Endothelial cell of umbilical vein (primary cell): ENCODE results near the gene ATP5PD. TPM values are rescaled to one million over a fixed set of nuclear protein-coding genes. Genes with fewer than 3 reads are reported as not detected.

Experiments
- BruUV-seq: library from RNA; stranded (reverse); fragments of 400-500 nt; replicated peaks from 2 replicates; lab custom pipeline; 2021; lab: Mats Ljungman, UMichigan
- CTCF ChIA-PET: fragments of 300-600, 350-600 bp; sonication (Branson Sonifier 250); formaldehyde crosslinking; loops from one replicate; lab custom pipeline; 2021; ENCODE audit warnings: antibody characterized with exemption, inconsistent platforms; lab: Charles Lee
- POLR2A ChIA-PET: fragments of 300-600, 350-600 bp; sonication (Branson Sonifier 250); formaldehyde crosslinking; loops from one replicate; lab custom pipeline; 2021; ENCODE audit warnings: antibody characterized with exemption, inconsistent platforms; lab: Charles Lee
- DNase-seq: peaks from one replicate; pipeline ENCODE4 v3.0.0-alpha.2; 2011; ENCODE audit warnings: low read depth, low spot score
- FAIRE-seq: peaks from 2 replicates; lab custom pipeline; 2011; peaks lifted over from hg19 to GRCh38; lab: Jason Lieb, UNC
- H2AFZ ChIP-seq: 2 replicates; pipeline ENCODE4 v1.6.0; 2012; ENCODE audit warnings: low read depth, low read length, control low read depth, inconsistent platforms
- H3K27ac ChIP-seq: 2 replicates; pipeline ENCODE4 v1.5.1; 2011; ENCODE audit warnings: low read depth, mild to moderate bottlenecking, control low read depth, low read length, moderate library complexity; ENCODE audit not compliant: insufficient read depth
- H3K27me3 ChIP-seq, 2 experiments: 2 replicates each; pipeline versions ENCODE4 v1.6.0 to v1.6.1; 2011; ENCODE audit warnings: low read length in 2 of 2, mixed read lengths in 1 of 2; ENCODE audit not compliant: control insufficient read depth in 2 of 2, insufficient read depth in 2 of 2
- H3K36me3 ChIP-seq, 2 experiments: 2 replicates in 1 of 2; 3 replicates in 1 of 2; pipeline ENCODE4 v1.5.1; 2011; ENCODE audit warnings: low read length in 2 of 2, mild to moderate bottlenecking in 1 of 2, moderate library complexity in 1 of 2; ENCODE audit not compliant: control insufficient read depth in 2 of 2, insufficient read depth in 2 of 2; ENCODE audit errors: extremely low read depth in 1 of 2
- H3K4me1 ChIP-seq: 3 replicates; pipeline ENCODE4 v1.5.1; 2011; ENCODE audit warnings: mild to moderate bottlenecking, low read length; ENCODE audit not compliant: control insufficient read depth, insufficient read depth; ENCODE audit errors: extremely low read depth
- H3K4me2 ChIP-seq: 2 replicates; pipeline ENCODE4 v1.6.1; 2011; ENCODE audit warnings: low read length, control low read depth, mixed read lengths; ENCODE audit not compliant: insufficient read depth
- H3K4me3 ChIP-seq, 3 experiments: fragments of 200-600 bp in 1 of 3; sonication (generic), shearing (Covaris generic) in 1 of 3; replicated peaks in 1 of 3; 2 replicates each; pipeline ENCODE4 v1.5.1; 2011 to 2016; ENCODE audit warnings: control low read depth in 3 of 3, low read length in 3 of 3, mild to moderate bottlenecking in 2 of 3, inconsistent platforms in 1 of 3, low read depth in 1 of 3, moderate library complexity in 1 of 3; ENCODE audit not compliant: insufficient read depth in 1 of 3
- H3K79me2 ChIP-seq: 2 replicates; pipeline ENCODE4 v1.6.0; 2012; ENCODE audit warnings: low read length, inconsistent platforms; ENCODE audit not compliant: control insufficient read depth, insufficient read depth
- H3K9ac ChIP-seq: replicated peaks from 2 replicates; pipeline ENCODE3; 2011; ENCODE audit warnings: low read length, control low read depth; ENCODE audit not compliant: insufficient read depth; ENCODE audit errors: extremely low read depth
- H3K9me1 ChIP-seq: replicated peaks from 3 replicates; pipeline ENCODE4 v1.6.0; 2011; ENCODE audit warnings: mild to moderate bottlenecking, low read length; ENCODE audit not compliant: control insufficient read depth, insufficient read depth; ENCODE audit errors: extremely low read depth
- H3K9me3 ChIP-seq: replicated peaks from 2 replicates; pipeline ENCODE4 v1.5.1; 2012; ENCODE audit warnings: low read length, inconsistent platforms; ENCODE audit not compliant: control insufficient read depth, insufficient read depth
- H4K20me1 ChIP-seq: replicated peaks from 2 replicates; pipeline ENCODE3; 2011; ENCODE audit warnings: mild to moderate bottlenecking, low read length; ENCODE audit not compliant: control insufficient read depth, insufficient read depth; ENCODE audit errors: extremely low read depth
- CTCF ChIP-seq, 2 donors: IDR thresholded peaks; 1 replicate in 1 of 2; 2 replicates in 1 of 2; pipeline ENCODE4 v1.5.1; 2011; ENCODE audit warnings: low read length in 2 of 2, mild to moderate bottlenecking in 2 of 2, moderate library complexity in 2 of 2, control low read depth in 1 of 2, inconsistent platforms in 1 of 2, low read depth in 1 of 2; ENCODE audit not compliant: insufficient read depth in 1 of 2; ENCODE audit errors: extremely low read depth in 1 of 2
- EZH2 ChIP-seq: IDR thresholded peaks from 2 replicates; pipeline ENCODE4 v1.6.1; 2012; ENCODE audit warnings: borderline replicate concordance, low read depth, mild to moderate bottlenecking, moderate library complexity, low read length, inconsistent platforms; ENCODE audit not compliant: severe bottlenecking
- FOS ChIP-seq: IDR thresholded peaks from 2 replicates; pipeline ENCODE4 v1.6.1; 2011; ENCODE audit warnings: mild to moderate bottlenecking, low read length, moderate library complexity, borderline replicate concordance; ENCODE audit not compliant: insufficient read depth
- GATA2 ChIP-seq: IDR thresholded peaks from 2 replicates; pipeline ENCODE4 v1.7.0; 2011; ENCODE audit warnings: low read depth, mild to moderate bottlenecking, moderate library complexity, mixed read lengths, low read length; ENCODE audit not compliant: insufficient read length, insufficient read depth
- JUN ChIP-seq: IDR thresholded peaks from 2 replicates; pipeline ENCODE4 v1.6.1; 2011; ENCODE audit warnings: borderline replicate concordance, low read depth; ENCODE audit not compliant: insufficient read length, insufficient read depth
- MAX ChIP-seq: IDR thresholded peaks from 2 replicates; pipeline ENCODE4 v1.6.1; 2011; ENCODE audit not compliant: insufficient read depth, insufficient read length
- MYC ChIP-seq: IDR thresholded peaks from one replicate; pipeline ENCODE4 v1.6.1; 2011; ENCODE audit warnings: mild to moderate bottlenecking, low read depth, low read length
- POLR2A ChIP-seq: IDR thresholded peaks from 2 replicates; pipeline ENCODE4 v1.6.1; 2012; ENCODE audit warnings: low read depth, mild to moderate bottlenecking, control low read depth, low read length
- POLR2AphosphoS5 ChIP-seq: IDR thresholded peaks from 2 replicates; pipeline ENCODE4 v1.6.1; 2012; ENCODE audit warnings: low read depth, mild to moderate bottlenecking, control low read depth, low read length, moderate library complexity; ENCODE audit not compliant: insufficient read depth
- dilution Hi-C: fragments of 300-500 bp; cut with MboI; formaldehyde crosslinking; loops from one replicate; pipeline ENCODE4 v1.15.0; 2019; ENCODE audit warnings: low sequenced_read_pairs; ENCODE audit not compliant: extremely low pct_ligation_motif_present
- intact Hi-C: fragments of 100-400 bp; cut with micrococcal nuclease; formaldehyde crosslinking; loops from one replicate; pipeline ENCODE4 v1.10.0; 2022
- polyA plus RNA-seq, 4 experiments: library from polyadenylated mRNA; depleted of rRNA in 3 of 4; stranded (reverse) in 3 of 4; unstranded in 1 of 4; fragments of >200 nt; gene quantifications; 2 replicates each; pipeline versions ENCODE4 v1.2.1 to v1.2.3, GENCODE V29; 2011 to 2012; ENCODE audit warnings: missing spikeins in 1 of 4
- total RNA-seq: library from RNA; stranded (reverse); gene quantifications from 2 replicates; pipeline ENCODE4 v1.2.3, GENCODE V29; 2021

The ATP5PD gene
- total and polyA plus RNA-seq, 2 donors (not counting 3 experiments of a cell fraction or from before 2014, with no cell fraction given), result 182 to 200 TPM

GRCh38 chr17:75094871-75095399 lies 48.2 kb upstream of the ATP5PD start:
- Histone ChIP-seq H3K9ac (no peak overlapping the region), H4K20me1 (no peaks in the 10 kb centered on the region), H3K9me3 (no peaks in the 10 kb centered on the region), H3K4me1 (peaks cover 17% of the 10 kb centered on the region), H3K79me2 (no peaks in the 10 kb centered on the region), H2AFZ (no peak overlapping the region), H3K27me3 (no peaks in the 10 kb centered on the region), H3K27ac (no peak overlapping the region), H3K4me2 (no peak overlapping the region), H3K9me1 (no peaks in the 10 kb centered on the region), H3K4me3 (no peak overlapping the region), H3K36me3 (peaks cover 0 to 11% of the 10 kb centered on the region in 2 experiments)
- no TSS peak for BruUV-seq
- FAIRE-seq (no peak), DNase-seq (no peak)
- dilution Hi-C loops, result no loop called here
- ChIA-PET CTCF (interaction anchor here (0.8 to 4.4 kb wide), 6 partner anchors 10 to 106 kb away, joined by 3 to 46 read pairs (median 5); no protein-coding TSS in a partner anchor), POLR2A (no interaction called here)
- TF ChIP-seq EZH2, result no peak
- no peak for TF ChIP-seq CTCF (IDR thresholded peaks at IDR 0.05; ENCODE audit: extremely low read depth in 1 of 2, insufficient read depth in 1 of 2, low read depth in 1 of 2, low read length in 2 of 2)
- TF ChIP-seq POLR2A, result no peak
- TF ChIP-seq FOS, result no peak
- no peak for TF ChIP-seq POLR2AphosphoS5
- TF ChIP-seq MAX, result no peak
- TF ChIP-seq MYC, result no peak
- no peak for TF ChIP-seq JUN
- TF ChIP-seq GATA2, result no peak
- intact Hi-C loops, result no loop called here
